Upper lobe of left lung (tissue), 4 donors: ENCODE data around the gene SPATA46.

Experiments
- CTCF ChIP-seq, 6 experiments: fragments of 450-650 bp in 4 of 6; fragments of 200-600 bp in 2 of 6; sonication (generic) in 2 of 6; IDR thresholded peaks; one replicate each; pipeline ENCODE4 v1.5.1; 2016 to 2019; ENCODE audit warnings: antibody characterized with exemption in 6 of 6
- EP300 ChIP-seq, 4 donors: sonication (generic); formaldehyde crosslinking; IDR thresholded peaks; one replicate each; pipeline ENCODE4 v1.5.1; 2017; ENCODE audit warnings: antibody characterized with exemption in 4 of 4, control low read depth in 2 of 4
- POLR2AphosphoS5 ChIP-seq, 2 donors: sonication (generic); formaldehyde crosslinking; IDR thresholded peaks; one replicate each; pipeline ENCODE4 v1.5.1; 2017; ENCODE audit warnings: antibody characterized with exemption in 2 of 2

- TF ChIP-seq CTCF (IDR thresholded peaks at IDR 0.05) (no peak), EP300 (IDR thresholded peaks at IDR 0.05) (no peak), POLR2AphosphoS5 (IDR thresholded peaks at IDR 0.05) (no peak)
Observed at GRCh38 chr1:162383091-162383490, 6.4 kb upstream of the SPATA46 start.
